ENCODE results near the gene SPARC. TPM values are rescaled to one million over a fixed set of nuclear protein-coding genes. Genes with fewer than 3 reads are reported as not detected.

Gene SPARC
- total RNA-seq, 4 donors from 2014 or later, result 194 to 521 (median 352) TPM

- Histone ChIP-seq H3K27me3 (peaks cover 20% of the 10 kb centered on the region), H3K9me3 (no peaks in the 10 kb centered on the region), H3K27ac (no peak overlapping the region), H3K4me1 (no peaks in the 10 kb centered on the region), H3K4me3 (no peak overlapping the region), H3K36me3 (no peaks in the 10 kb centered on the region)
- no peak for ATAC-seq
- no peak for TF ChIP-seq POLR2AphosphoS5 (IDR thresholded peaks at IDR 0.05)
- no peak for TF ChIP-seq CTCF (IDR thresholded peaks at IDR 0.05)
- TF ChIP-seq POLR2A (IDR thresholded peaks at IDR 0.05), result no peak
- no peak for TF ChIP-seq EP300 (IDR thresholded peaks at IDR 0.05)
- 85 to 94% methylated on average over 6 to 7 of the region's 8 CpGs for WGBS, 2 donors (ENCODE audit: low coverage in 1 of 2)
Measured at GRCh38 chr5:151611127-151611775, 75.5 kb downstream of the SPARC start.

Small RNAs within 50 kb of the gene (small RNA-seq; reads per million reads assigned to genes)
- gene RN7SKP232, result 0 reads per million in 4 donors

Other genes with a start within 250 kb of the SPARC start
- 10 to 100 TPM in 1 of 4 donors, 1 to 10 TPM in 3; 7.0 to 14.0 (median 8.5) TPM for gene SLC36A1, start 239.3 kb downstream of the SPARC start, total RNA-seq
- gene FAT2, start 95.6 kb downstream of the SPARC start, total RNA-seq, result 1 to 10 TPM in 1 of 4 donors, under 1 TPM in 2, not detected in 1; 0.13 to 5.6 (median 0.62) TPM
- 100 to 1,000 TPM in 1 of 4 donors, 10 to 100 TPM in 3; 61.6 to 145 (median 74.6) TPM for gene ATOX1, start 71.7 kb upstream of the SPARC start, total RNA-seq
- 100 to 1,000 TPM in 2 of 4 donors, 10 to 100 TPM in 2; 73.3 to 102 (median 89.1) TPM for gene G3BP1, start 85.0 kb upstream of the SPARC start, total RNA-seq
- not detected for gene GLRA1, start 237.9 kb upstream of the SPARC start, total RNA-seq